ENCODE measurements around the gene FAM89A.
A peak's percentile ranks its signal among the peaks of the same experiment; 100 is the strongest.

The FAM89A gene

GRCh38 chr1:231040019-231040799, at the start of gene FAM89A:
TSS of gene FAM89A (minus strand) at chr1:231040254. CDS start at chr1:231040211, 43 bp downstream.
- peak within 1 kb of the TSS; percentile 60 for H3K27ac Mint-ChIP-seq
- peak; percentile 86 for ATAC-seq
- peak; percentile 55 to 84 for DNase-seq (ENCODE audit: low spot score in 2 of 2)
- peak within 1 kb of the TSS; percentile 66 for H3K4me3 Mint-ChIP-seq
- H3K9me3 Mint-ChIP-seq: peaks cover 5% of the 10 kb centered on the region
- peaks cover 6% of the 10 kb centered on the region for H3K36me3 Mint-ChIP-seq
- H3K4me1 Mint-ChIP-seq: peaks cover 30% of the 10 kb centered on the region

DNA sequence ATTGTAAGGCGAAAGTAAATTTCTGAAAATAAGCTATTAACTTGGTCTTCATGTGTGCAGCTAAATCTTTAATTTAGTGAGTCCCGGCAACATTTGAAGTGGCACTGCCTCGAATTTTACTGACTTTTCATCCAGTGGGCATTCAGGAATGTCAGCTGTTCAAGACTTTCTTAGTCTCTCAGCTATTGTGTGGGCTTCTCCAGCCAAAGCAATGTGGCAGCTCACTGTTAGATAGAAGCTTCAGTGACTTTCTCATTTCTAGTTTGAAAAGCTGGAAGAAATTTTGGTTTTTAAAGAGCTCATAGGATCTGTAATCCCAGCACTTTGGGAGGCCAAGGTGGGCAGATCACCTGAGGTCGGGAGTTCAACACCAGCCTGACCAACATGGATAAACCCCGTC, 44.3 kb upstream of the FAM89A start:
- H3K9me3 Mint-ChIP-seq: no peaks in the 10 kb centered on the region
- no peak for DNase-seq (ENCODE audit: low spot score in 2 of 2)
- H3K4me1 Mint-ChIP-seq: peaks cover 6% of the 10 kb centered on the region
- H3K4me3 Mint-ChIP-seq: no peak overlapping the region
- H3K36me3 Mint-ChIP-seq: no peaks in the 10 kb centered on the region
- ATAC-seq: no peak
- H3K27ac Mint-ChIP-seq: no peak overlapping the region

DNA sequence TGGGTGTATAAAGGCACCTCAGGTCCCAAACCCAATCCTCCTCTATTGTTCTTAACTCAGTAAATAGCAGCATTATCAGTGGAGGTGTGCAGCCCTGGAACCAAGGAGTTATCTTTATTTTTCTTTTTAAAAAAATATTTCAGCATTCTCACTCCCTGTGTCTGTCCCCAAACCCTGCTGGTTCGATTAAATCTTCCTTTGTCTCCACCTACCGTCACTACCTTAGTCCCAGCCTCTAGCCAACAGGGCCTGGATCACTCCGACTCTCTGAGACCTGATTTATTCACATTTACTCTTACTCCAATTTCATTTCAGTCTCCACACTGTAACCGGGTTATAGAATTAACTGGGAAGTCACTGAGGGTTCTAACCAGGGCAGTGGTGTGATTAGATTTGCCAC, 39.1 kb upstream of the FAM89A start:
- Mint-ChIP-seq H3K9me3 (no peaks in the 10 kb centered on the region), H3K4me1 (peaks cover 6% of the 10 kb centered on the region), H3K36me3 (no peaks in the 10 kb centered on the region), H3K27ac (no peak overlapping the region), H3K4me3 (no peak overlapping the region)
- DNase-seq (ENCODE audit: low spot score in 2 of 2): no peak
- no peak for ATAC-seq

DNA sequence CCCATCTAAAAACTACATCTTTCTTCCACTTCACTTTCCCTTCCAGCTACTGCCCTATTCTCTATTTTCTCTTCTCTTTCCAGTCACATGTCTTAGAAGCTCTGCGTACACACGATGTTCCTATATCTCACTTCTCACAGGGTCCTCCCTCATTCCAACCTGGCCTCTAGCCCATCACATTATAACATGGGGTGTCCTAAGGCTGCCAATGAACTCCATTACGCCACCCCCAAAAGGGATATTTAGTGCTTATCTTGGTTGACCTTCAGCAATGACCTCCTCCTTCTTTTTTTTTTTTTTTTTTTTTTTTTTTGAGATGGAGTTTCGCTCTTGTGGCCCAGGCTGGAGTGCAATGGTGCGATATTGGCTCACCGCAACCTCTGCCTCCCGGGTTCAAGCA, 38.2 kb upstream of the FAM89A start:
- no peak for ATAC-seq
- Mint-ChIP-seq H3K36me3 (no peaks in the 10 kb centered on the region), H3K27ac (no peak overlapping the region), H3K9me3 (no peaks in the 10 kb centered on the region), H3K4me1 (peaks cover 6% of the 10 kb centered on the region), H3K4me3 (no peak overlapping the region)
- no peak for DNase-seq (ENCODE audit: low spot score in 2 of 2)

DNA sequence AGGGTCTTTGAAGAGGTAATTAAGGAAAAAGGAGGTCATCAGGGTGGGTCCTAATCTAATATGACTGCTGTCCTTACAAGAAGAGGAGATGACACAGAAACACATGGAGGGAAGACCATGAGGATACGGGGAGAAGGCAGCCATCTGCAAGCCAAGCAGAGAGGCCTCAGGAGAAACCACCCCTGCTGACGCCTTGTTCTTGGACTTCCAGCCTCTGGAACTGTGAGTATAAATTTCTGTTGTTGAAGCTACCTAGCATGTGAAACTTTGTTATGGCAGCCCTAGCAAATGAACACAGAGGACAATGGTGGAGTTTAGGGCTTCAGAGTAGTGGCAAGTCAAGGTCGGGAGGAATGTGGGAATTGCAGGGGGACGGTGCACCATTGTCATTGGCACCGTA, 36.7 kb upstream of the FAM89A start:
- DNase-seq (ENCODE audit: low spot score in 2 of 2): no peak
- Mint-ChIP-seq H3K27ac (no peak overlapping the region), H3K36me3 (no peaks in the 10 kb centered on the region), H3K4me1 (peaks cover 6% of the 10 kb centered on the region), H3K9me3 (no peaks in the 10 kb centered on the region), H3K4me3 (no peak overlapping the region)
- no peak for ATAC-seq

DNA sequence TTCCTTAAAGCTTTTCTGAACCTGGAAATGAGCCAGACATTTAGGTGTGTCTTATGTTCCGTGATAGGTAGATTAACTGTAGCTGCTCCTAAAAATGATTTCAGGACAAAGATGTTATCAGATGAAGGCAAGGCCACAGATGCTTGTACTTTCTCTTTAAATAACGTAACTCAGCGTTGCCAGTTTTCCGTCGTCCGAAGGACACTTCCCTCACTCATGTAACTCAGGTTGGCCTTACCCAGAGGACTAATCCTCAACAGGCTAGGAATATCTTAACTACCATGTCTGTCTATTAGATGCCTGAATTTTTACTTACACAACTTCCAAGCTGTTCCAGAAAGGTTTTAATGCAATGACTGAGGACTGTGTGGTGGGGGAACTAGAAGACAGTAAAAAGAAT, 35.4 kb upstream of the FAM89A start:
- Mint-ChIP-seq H3K4me3 (no peak overlapping the region), H3K27ac (no peak overlapping the region)
- no peak for ATAC-seq

GRCh38 chr1:231075020-231075419, 35.0 kb upstream of the FAM89A start:
- Mint-ChIP-seq H3K27ac (no peak overlapping the region), H3K36me3 (no peaks in the 10 kb centered on the region), H3K4me1 (peaks cover 6% of the 10 kb centered on the region), H3K9me3 (no peaks in the 10 kb centered on the region), H3K4me3 (no peak overlapping the region)
- ATAC-seq (peak; percentile 21), DNase-seq (ENCODE audit: low spot score in 2 of 2) (no peak)

More for the DNA sequence above, 35.4 kb upstream of the FAM89A start:
- DNase-seq (ENCODE audit: low spot score in 2 of 2): no peak
- H3K4me1 Mint-ChIP-seq: peaks cover 6% of the 10 kb centered on the region
- H3K9me3 Mint-ChIP-seq: no peaks in the 10 kb centered on the region
- no peaks in the 10 kb centered on the region for H3K36me3 Mint-ChIP-seq

GRCh38 chr1:231074046-231074445, 34.0 kb upstream of the FAM89A start:
- Mint-ChIP-seq H3K27ac (no peak overlapping the region), H3K36me3 (no peaks in the 10 kb centered on the region), H3K9me3 (no peaks in the 10 kb centered on the region), H3K4me1 (no peaks in the 10 kb centered on the region), H3K4me3 (no peak overlapping the region)
- ATAC-seq (no peak), DNase-seq (ENCODE audit: low spot score in 2 of 2) (no peak)

GRCh38 chr1:231073331-231073730, 33.3 kb upstream of the FAM89A start:
- no peak for ATAC-seq
- Mint-ChIP-seq H3K9me3 (no peaks in the 10 kb centered on the region), H3K4me3 (no peak overlapping the region), H3K27ac (no peak overlapping the region), H3K36me3 (no peaks in the 10 kb centered on the region), H3K4me1 (no peaks in the 10 kb centered on the region)
- no peak for DNase-seq (ENCODE audit: low spot score in 2 of 2)

DNA sequence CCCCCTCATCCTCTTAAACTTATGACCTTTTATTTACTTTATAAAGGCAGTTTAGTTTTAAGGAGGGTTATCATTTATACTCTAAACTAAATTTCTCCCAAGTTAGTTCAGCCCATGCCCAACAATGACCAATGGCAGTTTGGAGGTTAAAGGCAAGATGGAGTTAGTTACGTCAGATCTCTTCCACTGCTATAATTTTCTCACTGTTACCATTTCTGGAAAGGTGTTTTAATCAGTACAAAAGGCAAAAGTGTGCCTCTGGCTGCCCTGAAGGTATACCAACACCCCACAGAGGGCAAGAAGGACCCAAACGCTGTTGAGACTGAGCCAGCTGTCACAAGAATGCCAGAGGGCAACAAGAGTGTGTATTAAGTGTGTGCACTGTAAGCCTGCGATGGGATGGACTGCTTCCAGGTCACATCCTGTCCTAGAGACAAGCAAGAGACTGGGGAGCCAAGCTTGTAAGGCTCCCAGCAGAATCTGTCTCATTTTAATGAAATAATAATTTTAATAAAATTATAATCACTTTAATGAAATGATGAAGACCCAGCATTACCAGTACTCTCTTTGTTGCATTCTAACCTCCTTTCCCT, 32.5 kb upstream of the FAM89A start:
- H3K9me3 Mint-ChIP-seq: no peaks in the 10 kb centered on the region
- no peaks in the 10 kb centered on the region for H3K36me3 Mint-ChIP-seq
- ATAC-seq: no peak
- no peak for DNase-seq (ENCODE audit: low spot score in 2 of 2)
- H3K27ac Mint-ChIP-seq: no peak overlapping the region
- H3K4me3 Mint-ChIP-seq: no peak overlapping the region
- no peaks in the 10 kb centered on the region for H3K4me1 Mint-ChIP-seq

DNA sequence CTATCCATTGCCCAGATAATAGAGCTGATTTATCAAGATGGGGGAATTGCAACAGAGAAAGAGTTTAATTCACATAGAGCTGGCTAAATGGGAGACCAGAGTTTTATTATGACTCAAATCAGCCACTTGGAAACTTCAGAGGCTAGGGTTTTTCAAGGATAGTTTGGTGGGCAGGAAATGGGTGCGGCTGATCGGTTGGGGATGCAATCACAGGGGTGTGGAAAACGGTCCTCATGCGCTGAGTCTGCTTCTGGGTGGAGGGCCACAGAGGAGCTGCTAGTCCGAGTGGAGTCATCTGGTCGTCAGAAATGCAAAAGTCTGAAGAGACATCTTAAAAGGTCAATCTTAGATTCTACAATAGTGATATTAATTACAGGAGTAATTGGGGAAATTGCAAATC, 32.0 kb upstream of the FAM89A start:
- no peak for ATAC-seq
- H3K36me3 Mint-ChIP-seq: no peaks in the 10 kb centered on the region
- DNase-seq (ENCODE audit: low spot score in 2 of 2): no peak
- H3K4me1 Mint-ChIP-seq: no peaks in the 10 kb centered on the region
- H3K4me3 Mint-ChIP-seq: no peak overlapping the region
- H3K27ac Mint-ChIP-seq: no peak overlapping the region
- H3K9me3 Mint-ChIP-seq: no peaks in the 10 kb centered on the region

DNA sequence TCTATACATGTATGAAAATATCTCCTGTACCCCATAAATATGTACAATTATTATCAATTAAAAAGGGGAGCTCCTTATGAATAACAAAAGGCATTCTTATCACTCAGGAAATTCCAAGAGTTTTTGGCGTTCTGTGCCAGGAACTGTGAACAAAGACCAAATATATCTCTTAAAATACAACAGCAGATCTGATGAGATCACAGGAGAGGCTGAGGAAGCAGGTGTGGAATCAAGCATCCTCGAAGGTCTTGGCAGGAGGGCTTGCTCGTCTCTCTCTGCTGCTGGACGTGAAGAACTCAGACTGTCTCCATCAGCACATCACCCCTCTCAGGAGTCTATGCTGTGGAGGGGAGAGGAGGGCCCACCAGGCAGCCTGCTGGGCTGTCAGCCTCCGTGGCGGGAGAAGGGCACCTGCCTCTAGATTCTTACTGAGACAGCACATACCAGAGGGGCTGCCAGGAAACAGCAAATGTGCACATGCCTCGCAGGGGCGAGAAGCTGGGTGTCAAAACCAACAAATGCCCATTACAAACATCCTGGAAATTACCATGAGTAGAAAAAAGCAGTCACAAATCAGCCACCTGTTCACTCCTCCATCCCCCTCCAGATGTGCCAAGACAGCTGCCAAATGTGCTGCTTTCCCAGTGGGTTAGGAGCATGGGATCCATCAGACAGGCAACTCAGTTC, 30.8 kb upstream of the FAM89A start:
- ATAC-seq: no peak
- no peak overlapping the region for H3K27ac Mint-ChIP-seq
- no peaks in the 10 kb centered on the region for H3K36me3 Mint-ChIP-seq
- no peak for DNase-seq (ENCODE audit: low spot score in 2 of 2)
- H3K9me3 Mint-ChIP-seq: no peaks in the 10 kb centered on the region
- H3K4me1 Mint-ChIP-seq: no peaks in the 10 kb centered on the region
- H3K4me3 Mint-ChIP-seq: no peak overlapping the region

- no peak overlapping the region for H3K4me3 Mint-ChIP-seq
- no peak overlapping the region for H3K27ac Mint-ChIP-seq
- H3K9me3 Mint-ChIP-seq: no peaks in the 10 kb centered on the region
- ATAC-seq: no peak
- DNase-seq (ENCODE audit: low spot score in 2 of 2): no peak
- H3K36me3 Mint-ChIP-seq: no peaks in the 10 kb centered on the region
- no peaks in the 10 kb centered on the region for H3K4me1 Mint-ChIP-seq
Measured at GRCh38 chr1:231069333-231069732, 29.3 kb upstream of the FAM89A start.

GRCh38 chr1:231068762-231069161, 28.7 kb upstream of the FAM89A start:
- H3K9me3 Mint-ChIP-seq: no peaks in the 10 kb centered on the region
- ATAC-seq: no peak
- no peaks in the 10 kb centered on the region for H3K4me1 Mint-ChIP-seq
- H3K27ac Mint-ChIP-seq: no peak overlapping the region
- DNase-seq (ENCODE audit: low spot score in 2 of 2): no peak
- no peak overlapping the region for H3K4me3 Mint-ChIP-seq
- H3K36me3 Mint-ChIP-seq: no peaks in the 10 kb centered on the region

- no peaks in the 10 kb centered on the region for H3K36me3 Mint-ChIP-seq
- DNase-seq (ENCODE audit: low spot score in 2 of 2) (no peak), ATAC-seq (no peak)
- no peak overlapping the region for H3K27ac Mint-ChIP-seq
- H3K9me3 Mint-ChIP-seq: no peaks in the 10 kb centered on the region
- H3K4me1 Mint-ChIP-seq: no peaks in the 10 kb centered on the region
- no peak overlapping the region for H3K4me3 Mint-ChIP-seq
Measured at GRCh38 chr1:231065510-231066241, 25.6 kb upstream of the FAM89A start.

Data from stimulated activated effector memory CD8-positive, alpha-beta T cell treated with anti-CD3 and anti-CD28 coated beads, Interleukin-12 subunit alpha, Interleukin-12 subunit beta, amount 100 ng/mL, for 72 hours (primary cell).